T-cell (primary cell): Measurements from ENCODE around the gene CNTNAP5. TPM values are rescaled to one million over a fixed set of nuclear protein-coding genes. Genes with fewer than 3 reads are reported as not detected.

Experiments used
- ATAC-seq, 4 experiments: fragments of 200-7000 bp in 3 of 4; fragments of 150-1000 bp in 1 of 4; cut with Tn5 transposase; replicated peaks in 1 of 4; 1 replicate in 3 of 4; 2 replicates in 1 of 4; pipeline ENCODE4 v1.10.0; 2021; ENCODE audit warnings: moderate library complexity in 3 of 4, mild to moderate bottlenecking in 2 of 4, moderate number of reproducible peaks in 1 of 4
- CTCF ChIA-PET, 2 donors: fragments of 300-600 bp; sonication (Branson Sonifier 250); formaldehyde crosslinking; loops; one replicate each; lab custom pipeline; 2022; ENCODE audit warnings: antibody characterized with exemption in 2 of 2; lab: Charles Lee
- POLR2A ChIA-PET, 2 donors: fragments of 300-600 bp; sonication (Branson Sonifier 250); formaldehyde crosslinking; loops; one replicate each; lab custom pipeline; 2022; ENCODE audit warnings: antibody characterized with exemption in 2 of 2; lab: Charles Lee
- DNase-seq, 35 experiments: peaks; one replicate each; pipeline versions ENCODE4 v3.0.0 to v3.0.0-alpha.2; 2013 to 2023
- H3K27ac ChIP-seq: one replicate; pipeline ENCODE4 v1.5.1; 2013; ENCODE audit warnings: low read length
- H3K27me3 ChIP-seq, 2 experiments: replicated peaks in 1 of 2; 1 replicate in 1 of 2; 2 replicates in 1 of 2; pipeline versions ENCODE4 v1.6.1 to v1.7.0; 2013; ENCODE audit warnings: low read length in 1 of 2, mixed read lengths in 1 of 2; ENCODE audit not compliant: control insufficient read depth in 2 of 2, insufficient read depth in 2 of 2; ENCODE audit errors: extremely low read depth in 1 of 2
- H3K36me3 ChIP-seq, 2 donors: 1 replicate in 1 of 2; 2 replicates in 1 of 2; pipeline versions ENCODE4 v1.6.1 to v1.7.0; 2013; ENCODE audit warnings: low read length in 1 of 2; ENCODE audit not compliant: control insufficient read depth in 2 of 2, insufficient read depth in 1 of 2; ENCODE audit errors: extremely low read depth in 1 of 2
- H3K4me1 ChIP-seq, 2 experiments: 1 replicate in 1 of 2; 2 replicates in 1 of 2; pipeline versions ENCODE4 v1.6.1 to v1.7.0; 2013; ENCODE audit warnings: low read length in 2 of 2, mixed read lengths in 1 of 2; ENCODE audit not compliant: insufficient read depth in 2 of 2, control insufficient read depth in 1 of 2; ENCODE audit errors: extremely low read depth in 1 of 2
- H3K4me3 ChIP-seq, 2 donors: 1 replicate in 1 of 2; 2 replicates in 1 of 2; pipeline versions ENCODE4 v1.5.1 to v1.7.0; 2013; ENCODE audit warnings: mild to moderate bottlenecking in 2 of 2, low read length in 1 of 2, moderate library complexity in 1 of 2; ENCODE audit not compliant: control insufficient read depth in 1 of 2; ENCODE audit errors: extremely low read depth in 1 of 2
- H3K9me3 ChIP-seq: 2 replicates; pipeline ENCODE4 v1.7.0; 2013
- H3K27ac Mint-ChIP-seq, 2 donors: one replicate each; pipeline ENCODE4 v1.8.0; 2020 to 2021; ENCODE audit warnings: mild to moderate bottlenecking in 2 of 2, mixed read lengths in 2 of 2
- H3K27me3 Mint-ChIP-seq, 2 donors: one replicate each; pipeline ENCODE4 v1.8.0; 2021 to 2022; ENCODE audit warnings: mixed read lengths in 2 of 2
- H3K36me3 Mint-ChIP-seq: one replicate; pipeline ENCODE4 v1.8.0; 2021; ENCODE audit warnings: mixed read lengths
- H3K4me1 Mint-ChIP-seq, 3 donors: one replicate each; pipeline ENCODE4 v1.8.0; 2020 to 2022; ENCODE audit warnings: mixed read lengths in 3 of 3, mild to moderate bottlenecking in 1 of 3
- H3K4me3 Mint-ChIP-seq, 3 donors: one replicate each; pipeline ENCODE4 v1.8.0; 2020 to 2022; ENCODE audit warnings: mild to moderate bottlenecking in 3 of 3, mixed read lengths in 3 of 3, moderate library complexity in 3 of 3
- H3K9me3 Mint-ChIP-seq, 3 donors: one replicate each; pipeline ENCODE4 v1.8.0; 2020 to 2022; ENCODE audit warnings: mixed read lengths in 3 of 3
- WGBS: methylation state at CpG from one replicate; pipeline ENCODE4 v1.1.5; 2013; ENCODE audit warnings: missing lambda C conversion rate; ENCODE audit not compliant: insufficient coverage; 5-methylcytosine and 5-hydroxymethylcytosine counted together
- total RNA-seq, 35 experiments: library from RNA in 6 of 35; stranded (reverse) in 6 of 35; fragments of 120-200 nt in 1 of 35; gene quantifications; one replicate each; pipeline versions ENCODE4 v1.2.1 to v1.2.4 and lab custom pipeline; 2013 to 2026

CNTNAP5 gene
- total RNA-seq, 5 donors from 2014 or later (not counting 1 experiment from before 2014, with no cell fraction given) = not detected

- Histone ChIP-seq H3K27me3 (no peaks in the 10 kb centered on the region), H3K27ac (no peak overlapping the region), H3K4me3 (no peak overlapping the region), H3K9me3 (no peaks in the 10 kb centered on the region), H3K36me3 (no peaks in the 10 kb centered on the region), H3K4me1 (no peaks in the 10 kb centered on the region)
- POLR2A ChIA-PET = no interaction called here
- no peak for ATAC-seq
- Mint-ChIP-seq H3K9me3 (peaks cover 10 to 28% (median 15%) of the 10 kb centered on the region in 3 donors), H3K36me3 (no peaks in the 10 kb centered on the region), H3K4me1 (no peaks in the 10 kb centered on the region), H3K4me3 (no peak overlapping the region), H3K27me3 (no peaks in the 10 kb centered on the region), H3K27ac (no peak overlapping the region)
- no peak for DNase-seq
- WGBS = 67% methylated on average over 1 of the region's 1 CpG
- CTCF ChIA-PET = no interaction called here
These were observed 134.1 kb downstream of the CNTNAP5 start for GRCh38 chr2:124159166-124159565.

GRCh38 chr2:124161542-124161941 lies 136.5 kb downstream of the CNTNAP5 start:
- no peaks in the 10 kb centered on the region for H3K4me1 ChIP-seq
- POLR2A ChIA-PET = no interaction called here
- H3K27ac ChIP-seq = no peak overlapping the region
- H3K4me3 ChIP-seq = no peak overlapping the region
- no peak for DNase-seq
- H3K36me3 ChIP-seq = no peaks in the 10 kb centered on the region
- H3K27me3 ChIP-seq = no peaks in the 10 kb centered on the region
- no peaks in the 10 kb centered on the region for H3K27me3 Mint-ChIP-seq
- no peaks in the 10 kb centered on the region for H3K36me3 Mint-ChIP-seq
- CTCF ChIA-PET = no interaction called here
- no peak overlapping the region for H3K27ac Mint-ChIP-seq
- no peaks in the 10 kb centered on the region for H3K4me1 Mint-ChIP-seq
- no peaks in the 10 kb centered on the region for H3K9me3 ChIP-seq
- ATAC-seq = no peak
- H3K9me3 Mint-ChIP-seq = peaks cover 15 to 23% (median 20%) of the 10 kb centered on the region in 3 donors
- no peak overlapping the region for H3K4me3 Mint-ChIP-seq

- ATAC-seq (no peak), DNase-seq (no peak)
- H3K36me3 ChIP-seq = no peaks in the 10 kb centered on the region
- H3K9me3 ChIP-seq = no peaks in the 10 kb centered on the region
- Mint-ChIP-seq H3K4me3 (no peak overlapping the region), H3K27me3 (no peaks in the 10 kb centered on the region), H3K27ac (no peak overlapping the region), H3K4me1 (no peaks in the 10 kb centered on the region), H3K36me3 (no peaks in the 10 kb centered on the region), H3K9me3 (peaks cover 15 to 29% (median 26%) of the 10 kb centered on the region in 3 donors)
- no peaks in the 10 kb centered on the region for H3K27me3 ChIP-seq
- POLR2A ChIA-PET = no interaction called here
- H3K4me1 ChIP-seq = no peaks in the 10 kb centered on the region
- H3K4me3 ChIP-seq = no peak overlapping the region
- no peak overlapping the region for H3K27ac ChIP-seq
- CTCF ChIA-PET = no interaction called here
These were observed 137.2 kb downstream of the CNTNAP5 start for GRCh38 chr2:124162256-124162655.

GRCh38 chr2:124163840-124164239 lies 138.8 kb downstream of the CNTNAP5 start:
- DNase-seq (no peak), ATAC-seq (no peak)
- no CpG with 5 or more reads among the region's 2 CpGs for WGBS
- Histone ChIP-seq H3K9me3 (no peaks in the 10 kb centered on the region), H3K27ac (no peak overlapping the region), H3K36me3 (no peaks in the 10 kb centered on the region), H3K27me3 (no peaks in the 10 kb centered on the region), H3K4me3 (no peak overlapping the region), H3K4me1 (no peaks in the 10 kb centered on the region)
- CTCF ChIA-PET = interaction anchor here in 1 of 2 donors (0.7 kb wide), 1 partner anchor 19 kb away, joined by 3 read pairs; no protein-coding TSS in a partner anchor
- no peaks in the 10 kb centered on the region for H3K4me1 Mint-ChIP-seq
- H3K27me3 Mint-ChIP-seq = no peaks in the 10 kb centered on the region
- no peaks in the 10 kb centered on the region for H3K36me3 Mint-ChIP-seq
- no peak overlapping the region for H3K4me3 Mint-ChIP-seq
- H3K9me3 Mint-ChIP-seq = peaks cover 14 to 26% (median 26%) of the 10 kb centered on the region in 3 donors
- H3K27ac Mint-ChIP-seq = no peak overlapping the region
- POLR2A ChIA-PET = no interaction called here

GRCh38 chr2:124165698-124166097 lies 140.6 kb downstream of the CNTNAP5 start:
- H3K36me3 ChIP-seq = no peaks in the 10 kb centered on the region

GRCh38 chr2:124171472-124172063 lies 146.5 kb downstream of the CNTNAP5 start:
- ChIA-PET POLR2A (interaction anchor here in 1 of 2 donors (0.6 kb wide), 1 partner anchor 9 kb away, joined by 3 read pairs; no protein-coding TSS in a partner anchor), CTCF (no interaction called here)

More at GRCh38 chr2:124165698-124166097, 140.6 kb downstream of the CNTNAP5 start:
- Mint-ChIP-seq H3K4me1 (no peaks in the 10 kb centered on the region), H3K27me3 (no peaks in the 10 kb centered on the region), H3K4me3 (no peak overlapping the region), H3K9me3 (peaks cover 15 to 30% (median 26%) of the 10 kb centered on the region in 3 donors), H3K36me3 (no peaks in the 10 kb centered on the region), H3K27ac (no peak overlapping the region)
- Histone ChIP-seq H3K4me3 (no peak overlapping the region), H3K9me3 (no peaks in the 10 kb centered on the region), H3K27me3 (no peaks in the 10 kb centered on the region), H3K27ac (no peak overlapping the region), H3K4me1 (no peaks in the 10 kb centered on the region)
- ATAC-seq (no peak), DNase-seq (no peak)
- ChIA-PET POLR2A (no interaction called here), CTCF (no interaction called here)
- WGBS = no CpG with 5 or more reads among the region's 6 CpGs

More at GRCh38 chr2:124171472-124172063, 146.5 kb downstream of the CNTNAP5 start:
- H3K9me3 Mint-ChIP-seq = peaks cover 9 to 27% (median 25%) of the 10 kb centered on the region in 3 donors
- ATAC-seq = no peak
- 83% methylated on average over 1 of the region's 3 CpGs for whole genome bisulfite sequencing
- Histone ChIP-seq H3K4me3 (no peak overlapping the region), H3K36me3 (no peaks in the 10 kb centered on the region), H3K4me1 (no peaks in the 10 kb centered on the region), H3K9me3 (no peaks in the 10 kb centered on the region), H3K27me3 (no peaks in the 10 kb centered on the region), H3K27ac (no peak overlapping the region)
- no peaks in the 10 kb centered on the region for H3K27me3 Mint-ChIP-seq
- no peak for DNase-seq
- H3K27ac Mint-ChIP-seq = no peak overlapping the region
- H3K4me1 Mint-ChIP-seq = no peaks in the 10 kb centered on the region
- H3K4me3 Mint-ChIP-seq = no peak overlapping the region
- H3K36me3 Mint-ChIP-seq = no peaks in the 10 kb centered on the region
